ENCODE results near the gene PXMP2. TPM values are rescaled to one million over a fixed set of nuclear protein-coding genes. Genes with fewer than 3 reads are reported as not detected.
A peak's percentile ranks its signal among the peaks of the same experiment; 100 is the strongest.
"Not testable (repeated sequence)": the region's sequence is repeated elsewhere in the genome, so short reads cannot be mapped to it uniquely, and the experiment has no call there.

The PXMP2 gene
- total RNA-seq, 2 experiments from 2014 or later, result 35.9 to 38.9 TPM

GRCh38 chr12:132686825-132687210 is 569 bp upstream of the PXMP2 start:
- POLR2A ChIA-PET, result no interaction called here
- no peak for DNase-seq
- Mint-ChIP-seq H3K9me3 (peaks cover 3% of the 10 kb centered on the region), H3K27me3 (no peaks in the 10 kb centered on the region), H3K36me3 (ENCODE audit: low read depth) (peaks cover 41% of the 10 kb centered on the region), H3K4me3 (peak overlapping the region; percentile 81), H3K4me1 (peaks cover 28% of the 10 kb centered on the region), H3K27ac (peak overlapping the region; percentile 83)
- CTCF ChIA-PET, result no interaction called here

DNA sequence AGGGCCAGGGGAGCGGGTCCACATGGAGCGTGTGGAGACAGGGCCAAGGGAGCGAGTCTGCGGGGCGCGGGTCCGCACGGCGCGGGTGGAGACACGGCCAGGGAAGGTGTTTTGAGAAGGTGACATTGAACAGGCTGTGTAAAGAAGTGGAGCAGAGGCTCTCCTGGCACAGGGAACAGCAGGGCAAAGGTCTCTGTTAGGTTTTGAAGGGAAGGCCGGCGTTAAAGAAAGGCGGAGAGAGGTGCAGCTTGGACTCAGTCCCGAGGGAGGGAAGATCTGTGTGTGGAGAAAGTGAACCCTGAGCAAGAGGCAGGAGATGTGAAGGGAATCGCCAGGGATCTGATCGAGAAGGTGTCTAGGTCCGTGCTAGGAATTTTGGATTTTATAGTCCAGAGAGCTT is 1.8 kb downstream of the PXMP2 start:
- CTCF ChIA-PET, result no interaction called here
- no peak for DNase-seq
- H3K27ac Mint-ChIP-seq, result peak overlapping the region; percentile 39
- H3K4me3 Mint-ChIP-seq, result peak overlapping the region; percentile 69
- peaks cover 33% of the 10 kb centered on the region for H3K36me3 Mint-ChIP-seq (ENCODE audit: low read depth)
- POLR2A ChIA-PET, result no interaction called here
- H3K27me3 Mint-ChIP-seq, result no peaks in the 10 kb centered on the region
- H3K9me3 Mint-ChIP-seq, result peaks cover 3% of the 10 kb centered on the region
- peaks cover 20% of the 10 kb centered on the region for H3K4me1 Mint-ChIP-seq

GRCh38 chr12:132690112-132690511 is 2.7 kb downstream of the PXMP2 start:
- Mint-ChIP-seq H3K27me3 (no peaks in the 10 kb centered on the region), H3K4me1 (peaks cover 17% of the 10 kb centered on the region), H3K9me3 (peaks cover 3% of the 10 kb centered on the region), H3K4me3 (no peak overlapping the region), H3K27ac (no peak overlapping the region), H3K36me3 (ENCODE audit: low read depth) (peaks cover 31% of the 10 kb centered on the region)
- DNase-seq, result no peak
- ChIA-PET CTCF (no interaction called here), POLR2A (no interaction called here)

DNA sequence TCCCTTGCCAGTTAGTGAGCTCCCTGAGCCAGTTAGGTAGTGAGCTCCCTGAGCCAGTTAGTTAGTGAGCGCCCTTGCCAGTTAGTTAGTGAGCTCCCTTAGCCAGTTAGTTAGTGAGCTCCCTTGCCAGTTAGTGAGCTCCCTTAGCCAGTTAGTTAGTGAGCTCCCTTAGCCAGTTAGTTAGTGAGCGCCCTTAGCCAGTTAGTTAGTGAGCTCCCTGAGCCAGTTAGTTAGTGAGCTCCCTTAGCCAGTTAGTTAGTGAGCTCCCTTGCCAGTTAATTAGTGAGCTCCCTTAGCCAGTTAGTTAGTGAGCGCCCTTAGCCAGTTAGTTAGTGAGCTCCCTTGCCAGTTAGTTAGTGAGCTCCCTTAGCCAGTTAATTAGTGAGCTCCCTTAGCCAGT is 4.6 kb downstream of the PXMP2 start:
- DNase-seq, H3K4me1 Mint-ChIP-seq, H3K4me3 Mint-ChIP-seq, POLR2A ChIA-PET, H3K27ac Mint-ChIP-seq, H3K27me3 Mint-ChIP-seq, H3K9me3 Mint-ChIP-seq: not testable (repeated sequence)
- peaks cover 29% of the 10 kb centered on the region for H3K36me3 Mint-ChIP-seq (ENCODE audit: low read depth)
- CTCF ChIA-PET, result interaction anchor here (1.1 to 1.4 kb wide), 4 partner anchors 10 to 213 kb away, joined by 3 to 5 read pairs (median 4); no protein-coding TSS in a partner anchor

GRCh38 chr12:132694888-132695287 is 7.5 kb downstream of the PXMP2 start:
- H3K36me3 Mint-ChIP-seq (ENCODE audit: low read depth), result peaks cover 41% of the 10 kb centered on the region
- H3K4me1 Mint-ChIP-seq, DNase-seq, H3K4me3 Mint-ChIP-seq, H3K27me3 Mint-ChIP-seq, H3K9me3 Mint-ChIP-seq, H3K27ac Mint-ChIP-seq: not testable (repeated sequence)
- ChIA-PET POLR2A (interaction anchor here (0.7 kb wide), 1 partner anchor 11 kb away, joined by 7 read pairs; no protein-coding TSS in a partner anchor), CTCF (interaction anchor here (0.8 kb wide), 1 partner anchor 30 kb away, joined by 3 read pairs; no protein-coding TSS in a partner anchor)

DNA sequence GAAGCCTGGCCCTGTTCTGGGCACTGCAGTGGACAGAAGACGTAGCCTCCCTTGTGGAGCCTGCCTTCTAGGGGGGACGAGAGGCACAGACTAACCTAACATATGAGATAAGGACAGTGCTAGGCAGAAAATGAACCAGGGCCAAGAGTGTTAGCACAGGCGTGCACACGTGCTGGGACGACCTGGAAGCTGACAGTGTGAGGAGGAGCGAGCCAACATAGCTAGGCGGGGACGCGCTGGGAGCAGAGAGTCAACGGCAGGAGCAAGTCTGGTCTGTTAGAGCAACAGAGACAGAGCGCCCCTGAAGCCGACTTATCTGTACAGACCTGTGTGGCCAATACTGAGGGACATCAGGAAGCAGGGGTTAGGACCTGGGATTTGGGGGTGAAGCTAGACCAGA is 8.0 kb downstream of the PXMP2 start:
- no peak overlapping the region for H3K27ac Mint-ChIP-seq
- peaks cover 2% of the 10 kb centered on the region for H3K4me1 Mint-ChIP-seq
- CTCF ChIA-PET, result interaction anchor here (0.8 kb wide), 1 partner anchor 16 kb away, joined by 3 read pairs; no protein-coding TSS in a partner anchor
- DNase-seq, result no peak
- H3K36me3 Mint-ChIP-seq (ENCODE audit: low read depth), result peaks cover 41% of the 10 kb centered on the region
- H3K27me3 Mint-ChIP-seq, result no peaks in the 10 kb centered on the region
- POLR2A ChIA-PET, result no interaction called here
- H3K4me3 Mint-ChIP-seq, result no peak overlapping the region
- H3K9me3 Mint-ChIP-seq, result peaks cover 3% of the 10 kb centered on the region

GRCh38 chr12:132698341-132698740 is 11.0 kb downstream of the PXMP2 start:
- ChIA-PET POLR2A (no interaction called here), CTCF (interaction anchor here (0.7 kb wide), 1 partner anchor 17 kb away, joined by 4 read pairs; no protein-coding TSS in a partner anchor)
- peaks cover 3% of the 10 kb centered on the region for H3K4me1 Mint-ChIP-seq
- no peak overlapping the region for H3K4me3 Mint-ChIP-seq
- no peak for DNase-seq
- H3K9me3 Mint-ChIP-seq, result no peaks in the 10 kb centered on the region
- no peak overlapping the region for H3K27ac Mint-ChIP-seq
- peaks cover 36% of the 10 kb centered on the region for H3K36me3 Mint-ChIP-seq (ENCODE audit: low read depth)
- no peaks in the 10 kb centered on the region for H3K27me3 Mint-ChIP-seq

DNA sequence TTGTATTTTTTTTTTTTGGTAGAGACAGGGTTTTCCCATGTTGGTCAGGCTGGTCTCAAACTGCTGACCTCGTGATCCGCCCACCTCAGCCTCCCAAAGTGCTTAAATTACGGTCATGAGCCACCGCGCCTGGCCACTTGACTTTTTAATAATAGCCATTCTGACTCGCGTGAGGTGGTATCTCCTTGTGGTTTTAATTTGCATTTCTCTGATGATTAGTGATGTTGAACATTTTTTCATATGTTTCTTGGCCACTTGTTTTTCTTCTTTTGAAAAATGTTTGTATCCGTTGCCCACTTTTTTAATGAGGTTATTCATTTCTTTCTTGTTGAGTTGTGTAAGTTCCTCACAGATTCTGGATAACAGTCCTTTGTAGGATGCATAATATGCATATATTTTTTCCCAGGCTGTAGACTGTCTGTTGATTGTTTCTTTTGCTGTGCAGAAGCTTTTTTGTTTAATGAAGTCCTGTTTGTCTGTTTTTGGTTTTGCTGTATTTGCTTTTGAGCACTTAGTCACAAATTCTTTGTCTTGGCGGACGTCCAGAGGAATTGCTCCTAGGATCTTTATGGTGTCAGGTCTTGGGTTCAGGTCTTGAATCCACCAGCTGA is 12.9 kb downstream of the PXMP2 start:
- CTCF ChIA-PET, result interaction anchor here (0.6 kb wide), 3 partner anchors 101 to 203 kb away, joined by 3 read pairs; no protein-coding TSS in a partner anchor
- peaks cover 3% of the 10 kb centered on the region for H3K4me1 Mint-ChIP-seq
- H3K36me3 Mint-ChIP-seq (ENCODE audit: low read depth), result peaks cover 47% of the 10 kb centered on the region
- no peak overlapping the region for H3K4me3 Mint-ChIP-seq
- POLR2A ChIA-PET, result no interaction called here
- no peaks in the 10 kb centered on the region for H3K27me3 Mint-ChIP-seq
- H3K9me3 Mint-ChIP-seq, result no peaks in the 10 kb centered on the region
- DNase-seq, result no peak
- H3K27ac Mint-ChIP-seq, result no peak overlapping the region

- no peak for DNase-seq
- Mint-ChIP-seq H3K4me3 (no peak overlapping the region), H3K36me3 (ENCODE audit: low read depth) (peaks cover 45% of the 10 kb centered on the region), H3K9me3 (no peaks in the 10 kb centered on the region), H3K27ac (no peak overlapping the region), H3K27me3 (no peaks in the 10 kb centered on the region), H3K4me1 (peaks cover 6% of the 10 kb centered on the region)
- ChIA-PET CTCF (interaction anchor here (1.5 kb wide), 1 partner anchor 11 kb away, joined by 5 read pairs; no protein-coding TSS in a partner anchor), POLR2A (no interaction called here)
These were observed 15.3 kb downstream of the PXMP2 start for GRCh38 chr12:132702640-132703039.

GRCh38 chr12:132703641-132704040 is 16.3 kb downstream of the PXMP2 start:
- Mint-ChIP-seq H3K9me3 (no peaks in the 10 kb centered on the region), H3K4me1 (peaks cover 6% of the 10 kb centered on the region), H3K27me3 (no peaks in the 10 kb centered on the region), H3K27ac (no peak overlapping the region), H3K36me3 (ENCODE audit: low read depth) (peaks cover 42% of the 10 kb centered on the region), H3K4me3 (no peak overlapping the region)
- POLR2A ChIA-PET, result no interaction called here
- DNase-seq, result no peak
- CTCF ChIA-PET, result no interaction called here

DNA sequence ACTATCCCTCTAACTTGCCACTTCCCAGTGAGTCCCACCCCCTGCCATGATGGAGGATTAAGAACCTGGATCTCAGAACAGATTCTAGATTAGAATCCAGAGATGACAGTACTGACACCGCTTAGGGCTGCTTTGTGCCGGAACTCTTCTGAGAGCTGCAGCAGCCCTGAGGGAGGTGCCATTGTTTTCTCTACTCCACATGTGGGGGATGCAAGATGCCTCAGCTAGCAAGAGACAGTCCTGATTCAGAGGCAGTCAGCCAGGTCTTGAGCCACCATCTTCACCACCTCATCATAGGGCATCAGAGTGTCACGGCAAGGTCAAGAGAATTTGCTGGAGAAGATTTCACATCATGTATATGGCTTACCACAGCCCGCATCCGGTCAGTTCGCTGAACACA is 19.9 kb downstream of the PXMP2 start:
- Mint-ChIP-seq H3K4me3 (no peak overlapping the region), H3K9me3 (no peaks in the 10 kb centered on the region), H3K27ac (no peak overlapping the region), H3K4me1 (peaks cover 12% of the 10 kb centered on the region), H3K27me3 (no peaks in the 10 kb centered on the region), H3K36me3 (ENCODE audit: low read depth) (peaks cover 26% of the 10 kb centered on the region)
- DNase-seq, result no peak
- CTCF ChIA-PET, result no interaction called here
- POLR2A ChIA-PET, result no interaction called here

GRCh38 chr12:132708150-132708549 is 20.8 kb downstream of the PXMP2 start:
- H3K27ac Mint-ChIP-seq, result no peak overlapping the region
- CTCF ChIA-PET, result no interaction called here
- POLR2A ChIA-PET, result no interaction called here

GRCh38 chr12:132710043-132710404 is 22.6 kb downstream of the PXMP2 start:
- Mint-ChIP-seq H3K36me3 (ENCODE audit: low read depth) (peaks cover 17% of the 10 kb centered on the region), H3K9me3 (no peaks in the 10 kb centered on the region), H3K4me1 (peaks cover 25% of the 10 kb centered on the region), H3K27ac (peak overlapping the region; percentile 92), H3K4me3 (peak overlapping the region; percentile 93), H3K27me3 (no peaks in the 10 kb centered on the region)
- CTCF ChIA-PET, result no interaction called here
- POLR2A ChIA-PET, result no interaction called here
- DNase-seq, result no peak

More at GRCh38 chr12:132708150-132708549, 20.8 kb downstream of the PXMP2 start:
- peaks cover 15% of the 10 kb centered on the region for H3K4me1 Mint-ChIP-seq
- no peak overlapping the region for H3K4me3 Mint-ChIP-seq
- no peaks in the 10 kb centered on the region for H3K9me3 Mint-ChIP-seq
- DNase-seq, result no peak
- peaks cover 26% of the 10 kb centered on the region for H3K36me3 Mint-ChIP-seq (ENCODE audit: low read depth)
- no peaks in the 10 kb centered on the region for H3K27me3 Mint-ChIP-seq

All from activated CD4-positive, alpha-beta T cell treated with anti-CD3 and anti-CD28 coated beads, Interleukin-2, amount 10 ng/mL, durations not matched to agents 7 days and 5 days (primary cell).